H1 (cell line): Measurements from ENCODE around the gene AQP2. TPM values are rescaled to one million over a fixed set of nuclear protein-coding genes. Genes with fewer than 3 reads are reported as not detected.

Experiments used
- CTCF ChIA-PET: fragments of 300-600 bp; sonication (Branson Sonifier 250); formaldehyde crosslinking; loops from one replicate; lab custom pipeline; 2021; ENCODE audit not compliant: partially characterized antibody; lab: Charles Lee
- POLR2A ChIA-PET: fragments of 300-600 bp; sonication (Branson Sonifier 250); formaldehyde crosslinking; loops from one replicate; lab custom pipeline; 2021; ENCODE audit warnings: inconsistent platforms; ENCODE audit not compliant: partially characterized antibody; lab: Charles Lee
- DNase-seq, 2 experiments: peaks; one replicate each; pipeline versions ENCODE4 v3.0.0 to v3.0.0-alpha.2; 2010 to 2022; ENCODE audit warnings: low spot score in 2 of 2, low read depth in 1 of 2, mixed read lengths in 1 of 2
- FAIRE-seq: peaks from 2 replicates; lab custom pipeline; 2011; peaks lifted over from hg19 to GRCh38; lab: Jason Lieb, UNC
- H2AFZ ChIP-seq: 2 replicates; pipeline ENCODE4 v1.8.1; 2012; ENCODE audit warnings: low read length, inconsistent platforms
- H2AK5ac ChIP-seq: 2 replicates; pipeline ENCODE4 v1.6.1; 2013; ENCODE audit warnings: low read depth, low read length
- H2BK120ac ChIP-seq: replicated peaks from 2 replicates; pipeline ENCODE3; 2013; ENCODE audit warnings: low read depth, low read length, inconsistent platforms
- H2BK12ac ChIP-seq: 2 replicates; pipeline ENCODE4 v1.6.1; 2013; ENCODE audit warnings: low read depth, low read length
- H2BK15ac ChIP-seq: 2 replicates; pipeline ENCODE4 v1.6.1; 2013; ENCODE audit warnings: low read length
- H2BK20ac ChIP-seq: 2 replicates; pipeline ENCODE4 v1.6.1; 2013; ENCODE audit warnings: low read length
- H2BK5ac ChIP-seq: 2 replicates; pipeline ENCODE4 v1.6.1; 2013; ENCODE audit warnings: low read depth, low read length
- H3K14ac ChIP-seq: 2 replicates; pipeline ENCODE4 v1.6.1; 2013; ENCODE audit warnings: inconsistent platforms; ENCODE audit not compliant: insufficient read length
- H3K18ac ChIP-seq: 2 replicates; pipeline ENCODE4 v1.6.1; 2013; ENCODE audit warnings: low read length; ENCODE audit errors: extremely low read depth
- H3K23ac ChIP-seq: 2 replicates; pipeline ENCODE4 v1.6.1; 2013; ENCODE audit warnings: inconsistent platforms; ENCODE audit not compliant: insufficient read length
- H3K23me2 ChIP-seq: 2 replicates; pipeline ENCODE4 v1.6.1; 2013; ENCODE audit warnings: low read depth, low read length
- H3K27ac ChIP-seq: 2 replicates; pipeline ENCODE4 v1.6.1; 2011; ENCODE audit warnings: low read depth, low read length, inconsistent platforms
- H3K27me3 ChIP-seq, 4 experiments: replicated peaks in 1 of 4; 1 replicate in 1 of 4; 2 replicates in 3 of 4; pipeline versions ENCODE4 v1.6.1 to v1.8.1; 2011 to 2013; ENCODE audit warnings: low read length in 3 of 4, mild to moderate bottlenecking in 3 of 4, inconsistent platforms in 2 of 4, mixed read lengths in 2 of 4, moderate library complexity in 1 of 4; ENCODE audit not compliant: control insufficient read depth in 3 of 4, insufficient read depth in 3 of 4; ENCODE audit errors: extremely low read depth in 1 of 4
- H3K36me3 ChIP-seq, 4 experiments: 2 replicates each; pipeline versions ENCODE4 v1.6.1 to v1.8.1; 2011 to 2013; ENCODE audit warnings: mild to moderate bottlenecking in 4 of 4, low read length in 3 of 4, moderate library complexity in 2 of 4, control low read depth in 1 of 4, inconsistent platforms in 1 of 4; ENCODE audit not compliant: insufficient read depth in 4 of 4, control insufficient read depth in 2 of 4
- H3K4ac ChIP-seq: replicated peaks from 2 replicates; pipeline ENCODE3; 2013; ENCODE audit warnings: low read length, low read depth, mixed read lengths, inconsistent platforms; ENCODE audit not compliant: insufficient read length
- H3K4me1 ChIP-seq, 4 experiments: replicated peaks in 1 of 4; 1 replicate in 1 of 4; 2 replicates in 3 of 4; pipeline versions ENCODE4 v1.6.1 to v1.8.1; 2011 to 2013; ENCODE audit warnings: low read length in 3 of 4, inconsistent platforms in 2 of 4, mixed read lengths in 1 of 4; ENCODE audit not compliant: insufficient read depth in 4 of 4, control insufficient read depth in 3 of 4
- H3K4me2 ChIP-seq, 2 experiments: 2 replicates each; pipeline versions ENCODE4 v1.6.1 to v1.8.1; 2011 to 2013; ENCODE audit warnings: low read depth in 2 of 2, low read length in 2 of 2, control low read depth in 1 of 2, inconsistent platforms in 1 of 2, mild to moderate bottlenecking in 1 of 2; ENCODE audit not compliant: insufficient read depth in 1 of 2
- H3K4me3 ChIP-seq, 4 experiments: fragments of 200-600, 300-600 bp in 1 of 4; sonication (generic), shearing (Covaris generic), sonication (Bioruptor Twin) in 1 of 4; 2 replicates each; pipeline versions ENCODE4 v1.5.1 to v1.8.1; 2011 to 2016; ENCODE audit warnings: low read length in 4 of 4, low read depth in 3 of 4, control low read depth in 2 of 4, inconsistent platforms in 2 of 4, mild to moderate bottlenecking in 2 of 4, mixed read lengths in 1 of 4, moderate library complexity in 1 of 4; ENCODE audit not compliant: insufficient read depth in 2 of 4; ENCODE audit errors: extremely low read depth in 1 of 4
- H3K56ac ChIP-seq: replicated peaks from 2 replicates; pipeline ENCODE3; 2013; ENCODE audit warnings: low read depth, mild to moderate bottlenecking, mixed read lengths, low read length, inconsistent platforms; ENCODE audit not compliant: insufficient read length
- H3K79me1 ChIP-seq: 2 replicates; pipeline ENCODE4 v1.6.1; 2013; ENCODE audit warnings: low read depth, low read length, control low read depth
- H3K79me2 ChIP-seq, 2 experiments: 2 replicates each; pipeline versions ENCODE4 v1.6.1 to v1.8.1; 2012 to 2013; ENCODE audit warnings: low read length in 2 of 2, mild to moderate bottlenecking in 2 of 2, inconsistent platforms in 1 of 2; ENCODE audit not compliant: insufficient read depth in 2 of 2, control insufficient read depth in 1 of 2
- H3K9ac ChIP-seq, 4 experiments: replicated peaks in 1 of 4; 1 replicate in 1 of 4; 2 replicates in 3 of 4; pipeline versions ENCODE4 v1.6.1 to v1.8.1; 2011 to 2013; ENCODE audit warnings: low read depth in 3 of 4, low read length in 3 of 4, control low read depth in 2 of 4, mild to moderate bottlenecking in 2 of 4, moderate library complexity in 2 of 4, inconsistent platforms in 1 of 4; ENCODE audit errors: extremely low read depth in 1 of 4
- H3K9me3 ChIP-seq, 2 experiments: 2 replicates each; pipeline versions ENCODE4 v1.6.1 to v1.8.1; 2012 to 2013; ENCODE audit warnings: mild to moderate bottlenecking in 2 of 2, moderate library complexity in 2 of 2, control low read depth in 1 of 2, inconsistent platforms in 1 of 2, low read depth in 1 of 2, low read length in 1 of 2, mixed read lengths in 1 of 2; ENCODE audit not compliant: insufficient read depth in 2 of 2
- H4K20me1 ChIP-seq, 2 experiments: replicated peaks in 1 of 2; 2 replicates each; pipeline versions ENCODE3 to v1.8.1; 2011 to 2013; ENCODE audit warnings: inconsistent platforms in 2 of 2, low read length in 2 of 2, mild to moderate bottlenecking in 1 of 2; ENCODE audit not compliant: insufficient read depth in 2 of 2, control insufficient read depth in 1 of 2
- H4K5ac ChIP-seq: 2 replicates; pipeline ENCODE4 v1.6.1; 2013; ENCODE audit warnings: low read length, low read depth, mixed read lengths, inconsistent platforms; ENCODE audit not compliant: insufficient read length
- H4K8ac ChIP-seq: 2 replicates; pipeline ENCODE4 v1.8.0; 2013; ENCODE audit warnings: mild to moderate bottlenecking, moderate library complexity, low read length, inconsistent platforms; ENCODE audit not compliant: insufficient read depth; ENCODE audit errors: extremely low read depth
- H4K91ac ChIP-seq: replicated peaks from 2 replicates; pipeline ENCODE3; 2013; ENCODE audit warnings: low read length, mixed read lengths, inconsistent platforms; ENCODE audit not compliant: insufficient read length
- EP300 ChIP-seq, 2 experiments: IDR thresholded peaks; 1 replicate in 1 of 2; 2 replicates in 1 of 2; pipeline ENCODE4 v1.6.1; 2011 to 2012; ENCODE audit warnings: low read depth in 2 of 2, low read length in 2 of 2, mild to moderate bottlenecking in 2 of 2, borderline replicate concordance in 1 of 2, inconsistent platforms in 1 of 2, moderate library complexity in 1 of 2
- FOSL1 ChIP-seq: IDR thresholded peaks from 2 replicates; pipeline ENCODE4 v1.6.1; 2011; ENCODE audit warnings: mild to moderate bottlenecking, low read depth, low read length, moderate library complexity; ENCODE audit not compliant: insufficient read depth
- WGBS, 2 experiments: shearing (Covaris generic) in 1 of 2; methylation state at CpG; one replicate each; pipeline versions ENCODE4 v1.1.6 to v1.1.7; 2013 to 2015; ENCODE audit warnings: low lambda C conversion rate in 2 of 2, mixed read lengths in 2 of 2, inconsistent platforms in 1 of 2, low coverage in 1 of 2, missing lambda C conversion rate in 1 of 2; ENCODE audit not compliant: insufficient replicate concordance in 2 of 2, insufficient coverage in 1 of 2, insufficient read length in 1 of 2; ENCODE audit errors: extremely low coverage in 1 of 2, missing lambda C conversion rate in 1 of 2; 5-methylcytosine and 5-hydroxymethylcytosine counted together
- polyA plus RNA-seq, 7 experiments: library from polyadenylated mRNA; depleted of rRNA in 3 of 7; stranded (reverse) in 5 of 7; unstranded in 2 of 7; fragments of >200 nt in 5 of 7; fragments of 200-250 nt in 2 of 7; gene quantifications; 1 replicate in 5 of 7; 2 replicates in 1 of 7; 4 replicates in 1 of 7; pipeline versions ENCODE4 v1.2.1 to v1.2.3, GENCODE V29; 2011 to 2013; ENCODE audit warnings: missing spikeins in 2 of 7, mixed read lengths in 2 of 7
- total RNA-seq: library from RNA; stranded (reverse); fragmentation: NEBNext Ultra II Directional; extraction: Animal tissue kit (Norgen Biotek cat#: 25700); gene quantifications from 2 replicates; pipeline ENCODE4 v1.2.1, GENCODE V29; 2021

AQP2 gene
- total and polyA plus RNA-seq, 2 of the 8 experiments (the other 6 are each of a cell fraction or from before 2014, with no cell fraction given) = not detected

GRCh38 chr12:49985981-49986380 is 35.4 kb downstream of the AQP2 start:
- no peak for DNase-seq
- H4K5ac ChIP-seq = no peak overlapping the region
- H2BK20ac ChIP-seq = no peak overlapping the region
- H3K4me2 ChIP-seq = no peak overlapping the region
- CTCF ChIA-PET = interaction anchor here (0.9 to 14.3 kb wide), 10 partner anchors 13 to 720 kb away, joined by 3 to 295 read pairs (median 4); partner anchors contain the start of genes AQP5 and AQP6
- H2AFZ ChIP-seq = no peak overlapping the region
- 82% methylated on average over 5 of the region's 5 CpGs; no CpG with 5 or more reads in 1 of the 2 experiments for WGBS, 2 experiments
- no peak overlapping the region for H3K27ac ChIP-seq
- no peak overlapping the region for H3K14ac ChIP-seq
- no peak overlapping the region for H3K18ac ChIP-seq
- H3K56ac ChIP-seq = no peak overlapping the region
- POLR2A ChIA-PET = interaction anchor here (1.3 kb wide), 1 partner anchor 18 kb away, joined by 4 read pairs; no protein-coding TSS in a partner anchor
- no peak overlapping the region for H3K9ac ChIP-seq
- H2AK5ac ChIP-seq = no peak overlapping the region
- no peak overlapping the region for H4K8ac ChIP-seq
- no peak overlapping the region for H4K91ac ChIP-seq
- H2BK12ac ChIP-seq = no peak overlapping the region
- no peak overlapping the region for H3K23ac ChIP-seq
- H2BK120ac ChIP-seq = no peak overlapping the region
- peaks cover 2 to 18% (median 13%) of the 10 kb centered on the region in 4 experiments; a peak in 6 of 8 replicates for H3K36me3 ChIP-seq
- no peak overlapping the region for H3K4me3 ChIP-seq
- FAIRE-seq = no peak
- H3K27me3 ChIP-seq = no peaks in the 10 kb centered on the region
- no peak overlapping the region; the same call in 1 of the 2 replicates for H2BK5ac ChIP-seq
- TF ChIP-seq FOSL1 (no peak), EP300 (IDR thresholded peaks at IDR 0.05; ENCODE audit: borderline replicate concordance in 1 of 2, low read depth in 2 of 2, low read length in 2 of 2) (no peak)
- TF ChIP-seq, all 59 proteins: peak for 0
- H3K9me3 ChIP-seq = no peaks in the 10 kb centered on the region
- no peak overlapping the region for H2BK15ac ChIP-seq
- peaks cover 3 to 10% (median 6%) of the 10 kb centered on the region in 4 experiments; a peak in 6 of 7 replicates for H3K4me1 ChIP-seq
- H3K79me2 ChIP-seq = no peaks in the 10 kb centered on the region
- no peaks in the 10 kb centered on the region for H3K79me1 ChIP-seq
- peaks cover 0 to 6% of the 10 kb centered on the region in 2 experiments for H4K20me1 ChIP-seq
- H3K4ac ChIP-seq = no peak overlapping the region
- H3K23me2 ChIP-seq = no peaks in the 10 kb centered on the region
